Body of pancreas (tissue), 4 donors: Measurements from ENCODE around the gene NTSR1. TPM values are rescaled to one million over a fixed set of nuclear protein-coding genes. Genes with fewer than 3 reads are reported as not detected.

Experiments
- ATAC-seq: fragments of 150-250 bp; one replicate; pipeline ENCODE4 v1.9.1; 2016
- DNase-seq, 4 donors: peaks; one replicate each; pipeline ENCODE4 v3.0.0-alpha.2; 2019
- H3K27ac ChIP-seq, 4 donors: fragments of 200-600 bp; sonication (generic); 1 replicate in 3 of 4; 2 replicates in 1 of 4; pipeline versions ENCODE4 v1.5.1 to v1.6.1; 2016 to 2019; ENCODE audit warnings: mild to moderate bottlenecking in 1 of 4, mixed read lengths in 1 of 4, moderate library complexity in 1 of 4
- H3K27me3 ChIP-seq, 2 donors: fragments of 200-600 bp; sonication (generic); one replicate each; pipeline ENCODE4 v1.6.0; 2016; ENCODE audit warnings: mild to moderate bottlenecking in 1 of 2
- H3K36me3 ChIP-seq, 2 donors: fragments of 200-600 bp; sonication (generic); replicated peaks in 1 of 2; 2 replicates each; pipeline ENCODE4 v1.5.1; 2016; ENCODE audit warnings: low read depth in 2 of 2; ENCODE audit not compliant: insufficient read depth in 1 of 2
- H3K4me1 ChIP-seq: fragments of 200-600 bp; sonication (generic); one replicate; pipeline ENCODE4 v1.6.0; 2016
- H3K4me3 ChIP-seq, 2 donors: fragments of 200-600 bp; sonication (generic); 1 replicate in 1 of 2; 2 replicates in 1 of 2; pipeline ENCODE4 v1.5.1; 2016 to 2019
- H3K9me3 ChIP-seq, 3 donors: fragments of 200-600 bp; sonication (generic); 1 replicate in 2 of 3; 2 replicates in 1 of 3; pipeline ENCODE4 v1.5.1; 2016
- POLR2A ChIP-seq, 3 donors: fragments of 450-650 bp; IDR thresholded peaks; one replicate each; pipeline ENCODE4 v1.6.1; 2016; ENCODE audit warnings: antibody characterized with exemption in 3 of 3, mild to moderate bottlenecking in 2 of 3
- WGBS, 2 donors: methylation state at CpG; one replicate each; pipeline ENCODE4 v1.1.5; 2017; 5-methylcytosine and 5-hydroxymethylcytosine counted together
- intact Hi-C: fragments of 100-400 bp; cut with DNase I; formaldehyde crosslinking; loops from one replicate; pipeline ENCODE4 v1.15.1; 2023
- total RNA-seq, 2 donors: library from RNA; depleted of rRNA; stranded (reverse); fragments of >200 nt; gene quantifications; one replicate each; pipeline ENCODE4 v1.1.0, GENCODE V29; 2016
- TF ChIP-seq, protein P1 (sequence below), 7 experiments: fragments of 450-650 bp in 4 of 7; fragments of 200-600 bp in 3 of 7; sonication (generic) in 3 of 7; IDR thresholded peaks; one replicate each; pipeline ENCODE4 v1.5.1; 2016 to 2019; ENCODE audit warnings: antibody characterized with exemption in 7 of 7

The NTSR1 gene
- total RNA-seq, 2 donors from 2014 or later, result not detected

GRCh38 chr20:62689861-62690260 is 18.8 kb upstream of the NTSR1 start:
- no peak for ATAC-seq
- Histone ChIP-seq H3K36me3 (no peaks in the 10 kb centered on the region), H3K4me3 (no peak overlapping the region), H3K27me3 (no peaks in the 10 kb centered on the region), H3K9me3 (no peaks in the 10 kb centered on the region), H3K4me1 (peaks cover 8% of the 10 kb centered on the region), H3K27ac (no peak overlapping the region)
- WGBS, 2 donors, result 72% methylated on average over 17 of the region's 17 CpGs; no CpG with 5 or more reads in 1 of the 2 donors
- DNase-seq, result no peak
- intact Hi-C loops, result no loop called here
- TF ChIP-seq, protein P1, sequence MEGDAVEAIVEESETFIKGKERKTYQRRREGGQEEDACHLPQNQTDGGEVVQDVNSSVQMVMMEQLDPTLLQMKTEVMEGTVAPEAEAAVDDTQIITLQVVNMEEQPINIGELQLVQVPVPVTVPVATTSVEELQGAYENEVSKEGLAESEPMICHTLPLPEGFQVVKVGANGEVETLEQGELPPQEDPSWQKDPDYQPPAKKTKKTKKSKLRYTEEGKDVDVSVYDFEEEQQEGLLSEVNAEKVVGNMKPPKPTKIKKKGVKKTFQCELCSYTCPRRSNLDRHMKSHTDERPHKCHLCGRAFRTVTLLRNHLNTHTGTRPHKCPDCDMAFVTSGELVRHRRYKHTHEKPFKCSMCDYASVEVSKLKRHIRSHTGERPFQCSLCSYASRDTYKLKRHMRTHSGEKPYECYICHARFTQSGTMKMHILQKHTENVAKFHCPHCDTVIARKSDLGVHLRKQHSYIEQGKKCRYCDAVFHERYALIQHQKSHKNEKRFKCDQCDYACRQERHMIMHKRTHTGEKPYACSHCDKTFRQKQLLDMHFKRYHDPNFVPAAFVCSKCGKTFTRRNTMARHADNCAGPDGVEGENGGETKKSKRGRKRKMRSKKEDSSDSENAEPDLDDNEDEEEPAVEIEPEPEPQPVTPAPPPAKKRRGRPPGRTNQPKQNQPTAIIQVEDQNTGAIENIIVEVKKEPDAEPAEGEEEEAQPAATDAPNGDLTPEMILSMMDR (IDR thresholded peaks at IDR 0.05), result no peak
- TF ChIP-seq POLR2A (IDR thresholded peaks at IDR 0.05), result no peak

DNA sequence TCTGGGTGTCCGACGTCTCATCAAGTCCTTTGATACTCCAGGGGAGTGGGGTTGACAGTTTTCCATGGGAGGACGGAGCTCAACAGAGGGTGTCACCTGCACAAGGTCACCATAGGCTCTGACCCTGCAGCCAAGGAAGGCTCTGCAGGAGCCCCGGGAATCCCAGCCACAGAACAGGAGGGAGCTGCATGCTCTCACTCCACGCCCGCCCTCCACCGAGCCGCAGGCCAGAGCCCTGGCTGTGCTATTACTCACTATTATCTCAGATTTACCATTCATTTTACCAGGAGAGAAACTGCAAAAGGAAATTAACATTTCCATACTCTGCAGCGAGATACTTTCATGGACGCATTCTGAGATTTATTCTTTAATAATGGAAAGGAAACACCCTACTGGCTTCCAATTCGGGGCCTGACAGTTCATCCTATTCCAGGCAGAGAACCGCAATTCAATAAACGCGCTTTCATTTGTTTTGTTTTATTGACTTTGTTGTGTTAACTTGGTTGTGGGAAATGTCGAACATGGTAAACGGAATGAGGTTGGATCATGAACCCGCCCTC is 18.3 kb upstream of the NTSR1 start:
- H3K4me3 ChIP-seq, result no peak overlapping the region
- intact Hi-C loops, result no loop called here
- H3K9me3 ChIP-seq, result no peaks in the 10 kb centered on the region
- no peak for TF ChIP-seq POLR2A (IDR thresholded peaks at IDR 0.05)
- TF ChIP-seq, protein P1 (IDR thresholded peaks at IDR 0.05), result no peak
- no peaks in the 10 kb centered on the region for H3K27me3 ChIP-seq
- ATAC-seq (no peak), DNase-seq (no peak)
- WGBS, 2 donors, result 57 to 60% methylated on average over 12 to 17 of the region's 17 CpGs
- no peak overlapping the region for H3K27ac ChIP-seq
- H3K36me3 ChIP-seq, result no peaks in the 10 kb centered on the region
- peaks cover 8% of the 10 kb centered on the region for H3K4me1 ChIP-seq

- 67 to 73% methylated on average over 14 to 15 of the region's 15 CpGs for WGBS, 2 donors
- DNase-seq (no peak), ATAC-seq (no peak)
- H3K9me3 ChIP-seq, result no peaks in the 10 kb centered on the region
- no peaks in the 10 kb centered on the region for H3K36me3 ChIP-seq
- H3K4me1 ChIP-seq, result no peaks in the 10 kb centered on the region
- TF ChIP-seq POLR2A (IDR thresholded peaks at IDR 0.05), result no peak
- TF ChIP-seq, protein P1 (IDR thresholded peaks at IDR 0.05), result no peak
- no peak overlapping the region for H3K4me3 ChIP-seq
- intact Hi-C loops, result no loop called here
- H3K27ac ChIP-seq, result no peak overlapping the region
- no peaks in the 10 kb centered on the region for H3K27me3 ChIP-seq
Measured at GRCh38 chr20:62691487-62691886, 17.1 kb upstream of the NTSR1 start.

DNA sequence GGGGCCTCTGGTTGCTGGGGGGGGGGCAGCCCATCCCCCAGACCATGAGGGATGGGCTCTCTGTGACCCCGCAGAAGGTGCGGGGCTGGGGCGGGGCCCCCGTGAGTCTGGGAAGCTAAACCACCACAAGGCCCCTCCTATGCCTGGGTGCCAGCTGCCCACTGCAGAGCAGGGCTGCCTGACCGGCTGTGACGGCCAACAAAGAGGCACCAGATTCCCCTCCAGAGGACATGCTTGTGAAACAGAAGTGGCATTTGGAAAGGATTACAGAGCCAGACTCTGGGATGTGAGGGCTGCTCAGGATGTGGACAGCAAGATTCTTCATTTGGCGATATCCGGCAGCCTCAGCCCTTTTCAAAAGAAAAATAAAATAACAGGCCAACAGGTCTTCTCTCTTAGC is 16.5 kb upstream of the NTSR1 start:
- intact Hi-C loops, result no loop called here
- DNase-seq (no peak), ATAC-seq (no peak)
- Histone ChIP-seq H3K9me3 (no peaks in the 10 kb centered on the region), H3K27ac (no peak overlapping the region), H3K36me3 (no peaks in the 10 kb centered on the region), H3K4me1 (peaks cover under 1% of the 10 kb centered on the region), H3K4me3 (no peak overlapping the region), H3K27me3 (no peaks in the 10 kb centered on the region)
- WGBS, 2 donors, result 64 to 73% methylated on average over 7 of the region's 8 CpGs
- TF ChIP-seq, protein P1 (IDR thresholded peaks at IDR 0.05), result no peak
- TF ChIP-seq POLR2A (IDR thresholded peaks at IDR 0.05), result no peak

DNA sequence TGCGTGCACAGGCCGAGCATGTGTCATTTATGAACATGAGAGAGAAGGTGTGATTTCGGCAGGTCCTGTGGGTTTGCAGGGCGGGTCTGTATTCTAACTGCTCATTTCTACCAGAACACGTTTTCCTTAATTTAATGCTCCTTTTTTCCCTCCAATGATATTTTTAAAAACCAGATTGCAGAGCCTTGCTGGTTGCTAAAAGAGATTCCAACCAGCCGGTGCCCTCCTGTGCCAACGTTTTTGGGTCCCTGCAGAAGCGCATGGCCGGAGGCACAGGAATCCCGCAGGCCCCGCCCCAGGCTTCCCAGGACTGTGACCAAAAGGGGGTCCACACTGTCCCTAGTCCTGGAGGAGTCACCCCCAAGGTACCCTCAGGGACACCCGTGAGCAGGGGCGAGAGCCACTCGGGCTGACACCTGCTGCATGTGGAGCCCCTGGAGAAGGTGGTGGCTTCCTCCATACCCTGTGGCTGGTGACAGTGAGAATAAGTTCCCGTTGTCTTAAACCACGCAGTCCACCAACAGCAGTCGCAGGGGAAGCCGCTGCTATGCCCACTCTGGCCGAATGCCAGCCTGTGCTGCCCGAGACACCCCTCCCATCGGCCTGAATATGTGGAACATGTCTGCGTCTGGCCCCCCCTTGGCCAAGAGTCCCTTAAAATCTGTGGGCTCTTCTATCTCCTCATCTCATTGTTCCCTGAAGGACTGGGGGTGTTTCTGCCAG is 15.7 kb upstream of the NTSR1 start:
- DNase-seq (no peak), ATAC-seq (no peak)
- Histone ChIP-seq H3K9me3 (no peaks in the 10 kb centered on the region), H3K36me3 (no peaks in the 10 kb centered on the region), H3K27me3 (no peaks in the 10 kb centered on the region), H3K4me1 (peaks cover 3% of the 10 kb centered on the region), H3K4me3 (no peak overlapping the region), H3K27ac (no peak overlapping the region)
- no peak for TF ChIP-seq POLR2A (IDR thresholded peaks at IDR 0.05)
- TF ChIP-seq, protein P1 (IDR thresholded peaks at IDR 0.05), result no peak
- 57 to 68% methylated on average over 13 to 22 of the region's 22 CpGs for WGBS, 2 donors
- intact Hi-C loops, result no loop called here
